Melanocyte of skin (primary cell): ENCODE results near the gene SYCP3. TPM values are rescaled to one million over a fixed set of nuclear protein-coding genes. Genes with fewer than 3 reads are reported as not detected.

Experiments used
- small RNA-seq, 2 donors: library from RNA; depleted of rRNA; stranded (forward); fragments of <200 nt; gene quantifications; one replicate each; pipeline ENCODE3, GENCODE V24; 2012
- total RNA-seq, 2 donors: library from RNA; depleted of rRNA; stranded (reverse); fragments of >200 nt; gene quantifications; 2 replicates each; pipeline ENCODE4 v1.2.3, GENCODE V29; 2012

The SYCP3 gene
- under 1 TPM; under 0.01 to 0.67 TPM for total RNA-seq

GRCh38 chr12:101738920-101739665 lies at the start of gene SYCP3:
Gene SYCP3 (minus strand): TSS chr12:101739462. CDS start chr12:101737935, 1,527 bp downstream.

GRCh38 chr12:101697197-101697929 lies 41.9 kb downstream of the SYCP3 start, which contains the start of gene CHPT1:
Gene CHPT1 (plus strand): TSS chr12:101697640. CDS start chr12:101697862, 222 bp downstream.

Small RNA genes within 50 kb of the gene (small RNA-seq; reads per million reads assigned to genes)
- gene RNA5SP368, result 0 reads per million in 2 donors
- 0 reads per million in 2 donors for gene RNU6-101P
- 0 reads per million in 2 donors for gene RNY1P16

Other genes starting within 250 kb of the SYCP3 start
- not detected for gene MYBPC1, start 144.5 kb downstream of the SYCP3 start, total RNA-seq
- 10 to 100 TPM; 43.0 to 62.6 TPM for gene CHPT1, start 41.8 kb downstream of the SYCP3 start, total RNA-seq
- 100 to 1,000 TPM in 1 of 2 donors, 10 to 100 TPM in 1; 87.9 to 108 TPM for gene GNPTAB, start 91.5 kb upstream of the SYCP3 start, total RNA-seq
- 10 to 100 TPM in 1 of 2 donors, 1 to 10 TPM in 1; 7.3 to 38.5 TPM for gene DRAM1, start 138.1 kb upstream of the SYCP3 start, total RNA-seq